ENCODE measurements around the gene SERPINH1.

- TF ChIP-seq POLR2A (IDR thresholded peaks at IDR 0.05; ENCODE audit: low read depth, low read length) (no peak), POLR2AphosphoS5 (IDR thresholded peaks at IDR 0.05; ENCODE audit: insufficient read depth, low read depth, low read length) (no peak), JUN (IDR thresholded peaks at IDR 0.05; ENCODE audit: borderline replicate concordance, insufficient read depth, insufficient read length, low read depth) (no peak), EZH2 (IDR thresholded peaks at IDR 0.05; ENCODE audit: borderline replicate concordance, low read depth, low read length, severe bottlenecking) (no peak), MYC (IDR thresholded peaks at IDR 0.05; ENCODE audit: low read depth, low read length) (no peak)
- TF ChIP-seq, protein P1, sequence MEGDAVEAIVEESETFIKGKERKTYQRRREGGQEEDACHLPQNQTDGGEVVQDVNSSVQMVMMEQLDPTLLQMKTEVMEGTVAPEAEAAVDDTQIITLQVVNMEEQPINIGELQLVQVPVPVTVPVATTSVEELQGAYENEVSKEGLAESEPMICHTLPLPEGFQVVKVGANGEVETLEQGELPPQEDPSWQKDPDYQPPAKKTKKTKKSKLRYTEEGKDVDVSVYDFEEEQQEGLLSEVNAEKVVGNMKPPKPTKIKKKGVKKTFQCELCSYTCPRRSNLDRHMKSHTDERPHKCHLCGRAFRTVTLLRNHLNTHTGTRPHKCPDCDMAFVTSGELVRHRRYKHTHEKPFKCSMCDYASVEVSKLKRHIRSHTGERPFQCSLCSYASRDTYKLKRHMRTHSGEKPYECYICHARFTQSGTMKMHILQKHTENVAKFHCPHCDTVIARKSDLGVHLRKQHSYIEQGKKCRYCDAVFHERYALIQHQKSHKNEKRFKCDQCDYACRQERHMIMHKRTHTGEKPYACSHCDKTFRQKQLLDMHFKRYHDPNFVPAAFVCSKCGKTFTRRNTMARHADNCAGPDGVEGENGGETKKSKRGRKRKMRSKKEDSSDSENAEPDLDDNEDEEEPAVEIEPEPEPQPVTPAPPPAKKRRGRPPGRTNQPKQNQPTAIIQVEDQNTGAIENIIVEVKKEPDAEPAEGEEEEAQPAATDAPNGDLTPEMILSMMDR (IDR thresholded peaks at IDR 0.05; ENCODE audit: extremely low read depth in 1 of 2, insufficient read depth in 1 of 2, low read depth in 1 of 2, low read length in 2 of 2) = no peak
Measured at GRCh38 chr11:75576017-75576416, 14.0 kb downstream of the SERPINH1 start.
